Ishikawa (cell line): ENCODE measurements around the gene GPR137B.

ENCODE experiments used
- CEBPB ChIP-seq: IDR thresholded peaks from 2 replicates; pipeline ENCODE4 v1.6.1; 2012
- CREB1 ChIP-seq: IDR thresholded peaks from 2 replicates; pipeline ENCODE4 v1.6.1; 2012; ENCODE audit warnings: low read depth
- EP300 ChIP-seq: IDR thresholded peaks from 2 replicates; pipeline ENCODE4 v1.6.1; 2012; ENCODE audit warnings: borderline replicate concordance
- FOXM1 ChIP-seq: IDR thresholded peaks from 2 replicates; pipeline ENCODE4 v1.6.1; 2012; ENCODE audit warnings: low read depth, borderline replicate concordance
- MAX ChIP-seq: IDR thresholded peaks from 2 replicates; pipeline ENCODE4 v1.6.1; 2012
- NFIC ChIP-seq: IDR thresholded peaks from 2 replicates; pipeline ENCODE4 v1.6.1; 2012
- RAD21 ChIP-seq: IDR thresholded peaks from 2 replicates; pipeline ENCODE4 v1.6.1; 2012; ENCODE audit warnings: low read depth
- REST ChIP-seq: IDR thresholded peaks from 2 replicates; pipeline ENCODE4 v1.6.1; 2012; ENCODE audit warnings: low read depth, mild to moderate bottlenecking
- TCF12 ChIP-seq: IDR thresholded peaks from 2 replicates; pipeline ENCODE4 v1.6.1; 2012; ENCODE audit warnings: low read depth
- TEAD4 ChIP-seq: IDR thresholded peaks from 2 replicates; pipeline ENCODE4 v1.6.1; 2012
- USF1 ChIP-seq: IDR thresholded peaks from 2 replicates; pipeline ENCODE4 v1.6.1; 2012
- YY1 ChIP-seq: IDR thresholded peaks from 2 replicates; pipeline ENCODE4 v1.6.1; 2012; ENCODE audit warnings: low read depth

DNA sequence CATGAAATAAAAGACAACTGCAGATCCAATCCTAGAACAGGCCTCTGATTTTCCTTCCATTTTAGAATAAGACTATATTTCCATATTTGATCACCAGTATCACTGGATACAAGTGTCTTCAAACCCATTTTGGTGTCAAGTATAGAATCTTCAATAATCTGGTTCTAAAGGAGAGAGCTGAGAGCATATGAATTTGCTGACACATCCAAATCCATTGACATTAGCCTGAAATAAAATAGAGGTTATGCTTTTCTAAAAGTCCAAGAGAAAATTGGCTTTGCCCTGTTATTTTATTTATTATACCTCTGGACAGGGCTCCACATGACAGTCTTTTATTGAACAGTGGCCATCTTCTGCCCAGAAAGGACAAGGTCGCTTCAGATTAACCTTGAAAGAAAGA lies 110.8 kb downstream of the GPR137B start:
- TF ChIP-seq YY1 (no peak), USF1 (no peak), REST (no peak), NFIC (no peak), MAX (no peak), FOXM1 (no peak), CEBPB (no peak), TCF12 (no peak), CREB1 (no peak), TEAD4 (no peak), EP300 (no peak), RAD21 (no peak)
